ENCODE results near the gene HAGH. TPM values are rescaled to one million over a fixed set of nuclear protein-coding genes. Genes with fewer than 3 reads are reported as not detected.
"Not testable (repeated sequence)": the region's sequence is repeated elsewhere in the genome, so short reads cannot be mapped to it uniquely, and the experiment has no call there.

HAGH gene
- total RNA-seq, 2 experiments from 2014 or later, result 26.9 to 29.9 TPM

- no peak overlapping the region for H3K4me2 ChIP-seq (ENCODE audit: low read length)
- no peak overlapping the region for H3K27ac ChIP-seq (ENCODE audit: low read depth, low read length, poor library complexity, severe bottlenecking)
- no peak overlapping the region for H3K4me3 ChIP-seq (ENCODE audit: low read depth, low read length, poor library complexity, severe bottlenecking)
- H3K9me3 ChIP-seq (ENCODE audit: low read length), result no peaks in the 10 kb centered on the region
- no peaks in the 10 kb centered on the region for H3K9me2 ChIP-seq (ENCODE audit: insufficient read depth, low read length)
- H2AFZ ChIP-seq (ENCODE audit: low read length), result no peak overlapping the region
- no TSS peak for BruUV-seq (replicated peaks)
- intact Hi-C loops (cut with micrococcal nuclease; ENCODE audit: unreplicated experiment), result no loop called here
- DNase-seq (ENCODE audit: low spot score), result no peak
- ChIA-PET POLR2A (no interaction called here), CTCF (ENCODE audit: unreplicated experiment) (no interaction called here)
- no peaks in the 10 kb centered on the region for H3K79me2 ChIP-seq (ENCODE audit: insufficient read depth, low read depth, low read length)
- H3K36me3 ChIP-seq (ENCODE audit: insufficient read depth, low read length), result no peaks in the 10 kb centered on the region
- no peaks in the 10 kb centered on the region for H4K20me1 ChIP-seq (ENCODE audit: insufficient read depth, low read length)
- H3K4me1 ChIP-seq (ENCODE audit: insufficient read depth, low read length, poor library complexity, severe bottlenecking), result no peaks in the 10 kb centered on the region
- TF ChIP-seq, protein P1, sequence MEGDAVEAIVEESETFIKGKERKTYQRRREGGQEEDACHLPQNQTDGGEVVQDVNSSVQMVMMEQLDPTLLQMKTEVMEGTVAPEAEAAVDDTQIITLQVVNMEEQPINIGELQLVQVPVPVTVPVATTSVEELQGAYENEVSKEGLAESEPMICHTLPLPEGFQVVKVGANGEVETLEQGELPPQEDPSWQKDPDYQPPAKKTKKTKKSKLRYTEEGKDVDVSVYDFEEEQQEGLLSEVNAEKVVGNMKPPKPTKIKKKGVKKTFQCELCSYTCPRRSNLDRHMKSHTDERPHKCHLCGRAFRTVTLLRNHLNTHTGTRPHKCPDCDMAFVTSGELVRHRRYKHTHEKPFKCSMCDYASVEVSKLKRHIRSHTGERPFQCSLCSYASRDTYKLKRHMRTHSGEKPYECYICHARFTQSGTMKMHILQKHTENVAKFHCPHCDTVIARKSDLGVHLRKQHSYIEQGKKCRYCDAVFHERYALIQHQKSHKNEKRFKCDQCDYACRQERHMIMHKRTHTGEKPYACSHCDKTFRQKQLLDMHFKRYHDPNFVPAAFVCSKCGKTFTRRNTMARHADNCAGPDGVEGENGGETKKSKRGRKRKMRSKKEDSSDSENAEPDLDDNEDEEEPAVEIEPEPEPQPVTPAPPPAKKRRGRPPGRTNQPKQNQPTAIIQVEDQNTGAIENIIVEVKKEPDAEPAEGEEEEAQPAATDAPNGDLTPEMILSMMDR (conservative IDR thresholded peaks at IDR 0.05; ENCODE audit: low read length), result no peak
- no peak for TF ChIP-seq EZH2phosphoT487 (IDR thresholded peaks at IDR 0.05; ENCODE audit: borderline replicate concordance, low read depth, low read length)
Observed at GRCh38 chr16:1807626-1808025, 19.0 kb downstream of the HAGH start.

GRCh38 chr16:1800701-1801100 lies 25.9 kb downstream of the HAGH start:
- CTCF ChIA-PET (ENCODE audit: unreplicated experiment), result no interaction called here
- H3K9me2 ChIP-seq (ENCODE audit: insufficient read depth, low read length), result no peaks in the 10 kb centered on the region
- no peak overlapping the region for H2AFZ ChIP-seq (ENCODE audit: low read length)
- POLR2A ChIA-PET, result no interaction called here
- no peaks in the 10 kb centered on the region; the same call in 1 of the 2 replicates for H3K36me3 ChIP-seq (ENCODE audit: insufficient read depth, low read length)
- no peak overlapping the region for H3K4me3 ChIP-seq (ENCODE audit: low read depth, low read length, poor library complexity, severe bottlenecking)
- no peak for DNase-seq (ENCODE audit: low spot score)
- H4K20me1 ChIP-seq (ENCODE audit: insufficient read depth, low read length), result no peaks in the 10 kb centered on the region
- intact Hi-C loops (cut with micrococcal nuclease; ENCODE audit: unreplicated experiment), result no loop called here
- H3K27ac ChIP-seq (ENCODE audit: low read depth, low read length, poor library complexity, severe bottlenecking), result no peak overlapping the region
- peaks cover 27% of the 10 kb centered on the region; the same call in 1 of the 2 replicates for H3K9me3 ChIP-seq (ENCODE audit: low read length)
- no peaks in the 10 kb centered on the region for H3K79me2 ChIP-seq (ENCODE audit: insufficient read depth, low read depth, low read length)
- TF ChIP-seq EZH2phosphoT487 (IDR thresholded peaks at IDR 0.05; ENCODE audit: borderline replicate concordance, low read depth, low read length), result no peak
- TF ChIP-seq, protein P1 (conservative IDR thresholded peaks at IDR 0.05; ENCODE audit: low read length), result no peak
- no TSS peak for BruUV-seq (replicated peaks)
- no peaks in the 10 kb centered on the region for H3K4me1 ChIP-seq (ENCODE audit: insufficient read depth, low read length, poor library complexity, severe bottlenecking)
- no peak overlapping the region for H3K4me2 ChIP-seq (ENCODE audit: low read length)

DNA sequence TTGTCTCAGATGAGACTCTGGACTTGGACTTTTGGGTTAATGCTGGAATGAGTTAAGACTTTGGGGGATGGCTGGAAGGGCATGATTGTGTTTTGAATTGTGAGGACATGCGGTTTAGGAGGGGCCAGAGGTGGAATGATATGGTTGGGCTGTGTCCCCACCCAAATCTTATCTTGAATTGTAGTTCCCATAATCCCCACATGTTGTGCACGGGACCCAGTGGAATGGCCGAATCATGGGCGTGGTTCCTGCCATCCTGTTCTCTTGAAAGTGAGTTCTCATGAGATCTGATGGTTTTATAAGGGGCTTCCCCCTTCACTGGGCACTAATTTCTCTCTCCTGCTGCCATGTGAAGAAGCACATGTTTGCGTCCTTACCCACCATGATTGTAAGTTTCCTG lies 27.4 kb downstream of the HAGH start:
- DNase-seq (ENCODE audit: low spot score); CTCF ChIA-PET (ENCODE audit: unreplicated experiment); H3K27ac ChIP-seq (ENCODE audit: low read depth, low read length, poor library complexity, severe bottlenecking); H3K36me3 ChIP-seq (ENCODE audit: insufficient read depth, low read length); H2AFZ ChIP-seq (ENCODE audit: low read length); POLR2A ChIA-PET; H3K79me2 ChIP-seq (ENCODE audit: insufficient read depth, low read depth, low read length); H3K4me2 ChIP-seq (ENCODE audit: low read length); H4K20me1 ChIP-seq (ENCODE audit: insufficient read depth, low read length); H3K4me3 ChIP-seq (ENCODE audit: low read depth, low read length, poor library complexity, severe bottlenecking); H3K9me2 ChIP-seq (ENCODE audit: insufficient read depth, low read length); intact Hi-C loops (cut with micrococcal nuclease; ENCODE audit: unreplicated experiment); BruUV-seq (replicated peaks); H3K4me1 ChIP-seq (ENCODE audit: insufficient read depth, low read length, poor library complexity, severe bottlenecking): not testable (repeated sequence)
- peaks cover 27% of the 10 kb centered on the region; the same call in 1 of the 2 replicates for H3K9me3 ChIP-seq (ENCODE audit: low read length)

Data from OCI-LY7 (cell line).